Prostate gland (tissue), 2 donors: Measurements from ENCODE around the gene MYOZ2.

Source experiments
- POLR2A ChIP-seq: fragments of 450-650 bp; IDR thresholded peaks from one replicate; pipeline ENCODE4 v1.6.1; 2016; ENCODE audit warnings: antibody characterized with exemption, mild to moderate bottlenecking
- TF ChIP-seq, protein P1 (sequence below), 4 experiments: fragments of 200-600 bp in 2 of 4; fragments of 450-650 bp in 2 of 4; sonication (generic) in 2 of 4; IDR thresholded peaks; 1 replicate in 3 of 4; 2 replicates in 1 of 4; pipeline ENCODE4 v1.5.1; 2016 to 2019; ENCODE audit warnings: antibody characterized with exemption in 4 of 4, mild to moderate bottlenecking in 2 of 4, moderate library complexity in 2 of 4

DNA sequence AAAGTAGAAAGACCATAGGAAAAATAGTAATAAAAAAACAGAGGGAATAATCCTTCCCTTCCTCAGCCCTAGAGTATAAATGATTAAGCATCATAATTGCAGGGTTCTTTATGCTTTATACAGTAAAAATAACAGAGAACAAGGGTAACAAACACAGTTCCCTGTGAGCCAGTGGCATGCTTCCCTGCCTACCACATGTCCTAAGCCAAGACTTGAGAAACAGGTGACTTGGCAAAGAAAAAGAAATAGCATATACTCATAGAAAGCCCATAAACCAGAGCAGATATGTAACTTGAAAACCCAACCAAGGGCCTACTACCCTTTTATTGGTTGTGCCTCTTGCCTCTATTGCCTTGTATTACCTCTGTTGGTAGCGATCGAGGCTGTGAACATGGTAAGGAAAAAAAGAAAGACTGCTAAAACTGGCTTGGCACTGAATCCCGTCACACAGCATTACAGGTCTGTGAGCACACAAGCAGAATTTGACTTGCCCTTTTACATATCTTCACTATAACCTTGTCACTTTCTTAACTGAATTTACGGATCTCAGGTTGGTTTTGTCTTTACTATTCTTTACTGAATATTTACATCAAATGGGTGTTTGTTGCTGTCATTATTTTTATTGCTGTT, 30.9 kb upstream of the MYOZ2 start:
- TF ChIP-seq, protein P1, sequence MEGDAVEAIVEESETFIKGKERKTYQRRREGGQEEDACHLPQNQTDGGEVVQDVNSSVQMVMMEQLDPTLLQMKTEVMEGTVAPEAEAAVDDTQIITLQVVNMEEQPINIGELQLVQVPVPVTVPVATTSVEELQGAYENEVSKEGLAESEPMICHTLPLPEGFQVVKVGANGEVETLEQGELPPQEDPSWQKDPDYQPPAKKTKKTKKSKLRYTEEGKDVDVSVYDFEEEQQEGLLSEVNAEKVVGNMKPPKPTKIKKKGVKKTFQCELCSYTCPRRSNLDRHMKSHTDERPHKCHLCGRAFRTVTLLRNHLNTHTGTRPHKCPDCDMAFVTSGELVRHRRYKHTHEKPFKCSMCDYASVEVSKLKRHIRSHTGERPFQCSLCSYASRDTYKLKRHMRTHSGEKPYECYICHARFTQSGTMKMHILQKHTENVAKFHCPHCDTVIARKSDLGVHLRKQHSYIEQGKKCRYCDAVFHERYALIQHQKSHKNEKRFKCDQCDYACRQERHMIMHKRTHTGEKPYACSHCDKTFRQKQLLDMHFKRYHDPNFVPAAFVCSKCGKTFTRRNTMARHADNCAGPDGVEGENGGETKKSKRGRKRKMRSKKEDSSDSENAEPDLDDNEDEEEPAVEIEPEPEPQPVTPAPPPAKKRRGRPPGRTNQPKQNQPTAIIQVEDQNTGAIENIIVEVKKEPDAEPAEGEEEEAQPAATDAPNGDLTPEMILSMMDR (IDR thresholded peaks at IDR 0.05), result no peak
- no peak for TF ChIP-seq POLR2A
